K562 (cell line): ENCODE results near the gene COQ8A. TPM values are rescaled to one million over a fixed set of nuclear protein-coding genes. Genes with fewer than 3 reads are reported as not detected.

Source experiments
- ATAC-seq: fragments of 200-7000 bp; cut with Tn5 transposase; 3 replicates; pipeline ENCODE4 v1.9.1; 2020; ENCODE audit warnings: moderate library complexity
- BruUV-seq: library from RNA; stranded (reverse); fragments of 400-500 nt; replicated peaks from 2 replicates; lab custom pipeline; 2021; lab: Mats Ljungman, UMichigan
- CTCF ChIA-PET: fragments of 300-600 bp; formaldehyde crosslinking; extraction: SDS; loops from one replicate; lab custom pipeline; 2021; ENCODE audit warnings: low intra/inter-chr PET ratio; lab: Yijun Ruan, JAX
- POLR2A ChIA-PET: fragments of 300-600, 350-650 bp; sonication (Branson Sonifier 250); formaldehyde crosslinking; extraction: SDS; loops from one replicate; lab custom pipeline; 2021; ENCODE audit warnings: antibody characterized with exemption, inconsistent platforms; lab: Yijun Ruan, JAX
- DNase-seq, 4 experiments: peaks; one replicate each; pipeline versions ENCODE4 v3.0.0 to v3.0.0-alpha.2; 2011 to 2018; ENCODE audit warnings: low spot score in 3 of 4, mixed read lengths in 3 of 4; ENCODE audit errors: extremely low read depth in 1 of 4
- FAIRE-seq: peaks from 2 replicates; lab custom pipeline; 2011; peaks lifted over from hg19 to GRCh38; lab: Jason Lieb, UNC
- H2AFZ ChIP-seq: 2 replicates; pipeline ENCODE4 v1.6.0; 2011; ENCODE audit warnings: low read depth, low read length, control low read depth, inconsistent platforms
- H3K27ac ChIP-seq: fragments of 200-600 bp; 3 replicates; pipeline ENCODE4 v1.8.0; 2011; ENCODE audit warnings: low read depth, mild to moderate bottlenecking, control low read depth, inconsistent platforms, low read length, moderate library complexity, mixed read lengths; ENCODE audit errors: extremely low read depth
- H3K27me3 ChIP-seq, 2 experiments: fragments of 300-600 bp in 1 of 2; 2 replicates in 1 of 2; 3 replicates in 1 of 2; pipeline versions ENCODE4 v1.6.0 to v1.8.0; 2011; ENCODE audit warnings: inconsistent platforms in 2 of 2, low read length in 2 of 2, mild to moderate bottlenecking in 1 of 2, mixed read lengths in 1 of 2, moderate library complexity in 1 of 2; ENCODE audit not compliant: control insufficient read depth in 2 of 2, insufficient read depth in 2 of 2
- H3K36me3 ChIP-seq: fragments of 300-600 bp; 3 replicates; pipeline ENCODE4 v1.8.0; 2011; ENCODE audit warnings: mild to moderate bottlenecking, low read length, inconsistent platforms; ENCODE audit not compliant: control insufficient read depth, insufficient read depth
- H3K4me1 ChIP-seq, 2 experiments: fragments of 200-600 bp in 1 of 2; replicated peaks in 1 of 2; 2 replicates in 1 of 2; 3 replicates in 1 of 2; pipeline versions ENCODE4 v1.5.1 to v1.8.0; 2011; ENCODE audit warnings: inconsistent platforms in 2 of 2, low read length in 2 of 2, mild to moderate bottlenecking in 1 of 2, mixed read lengths in 1 of 2, moderate library complexity in 1 of 2; ENCODE audit not compliant: control insufficient read depth in 2 of 2, insufficient read depth in 2 of 2
- H3K4me2 ChIP-seq: 2 replicates; pipeline ENCODE4 v1.6.1; 2011; ENCODE audit warnings: low read length, control low read depth, inconsistent platforms, mixed read lengths; ENCODE audit not compliant: insufficient read depth
- H3K4me3 ChIP-seq: fragments of 200-600 bp; sonication (generic), shearing (Covaris generic); 2 replicates; pipeline ENCODE4 v1.5.1; 2016; ENCODE audit warnings: control low read depth, inconsistent platforms
- H3K79me2 ChIP-seq: fragments of 200-600 bp; 3 replicates; pipeline ENCODE4 v1.8.0; 2011; ENCODE audit warnings: low read length, inconsistent platforms; ENCODE audit not compliant: control insufficient read depth, insufficient read depth
- H3K9ac ChIP-seq, 2 experiments: 2 replicates each; pipeline versions ENCODE4 v1.6.0 to v1.6.1; 2011; ENCODE audit warnings: low read depth in 2 of 2, low read length in 2 of 2, control low read depth in 1 of 2, inconsistent platforms in 1 of 2, mild to moderate bottlenecking in 1 of 2, mixed read lengths in 1 of 2; ENCODE audit not compliant: insufficient read depth in 1 of 2
- H3K9me1 ChIP-seq: one replicate; pipeline ENCODE4 v1.6.0; 2011; ENCODE audit warnings: inconsistent platforms, mild to moderate bottlenecking, low read length, moderate library complexity; ENCODE audit not compliant: control insufficient read depth, insufficient read depth
- H3K9me3 ChIP-seq: replicated peaks from 2 replicates; pipeline ENCODE4 v1.5.1; 2011; ENCODE audit warnings: low read depth, low read length, inconsistent platforms; ENCODE audit not compliant: control insufficient read depth, insufficient read depth
- H4K20me1 ChIP-seq: replicated peaks from 2 replicates; pipeline ENCODE4 v1.6.1; 2011; ENCODE audit warnings: low read length, inconsistent platforms, mixed read lengths; ENCODE audit not compliant: control insufficient read depth, insufficient read depth
- ARID1B ChIP-seq: fragments of 450-650 bp; IDR thresholded peaks from 2 replicates; pipeline ENCODE4 v1.6.1; 2016; ENCODE audit warnings: antibody characterized with exemption, mild to moderate bottlenecking, inconsistent platforms
- ESRRA ChIP-seq: fragments of 450-650 bp; IDR thresholded peaks from 2 replicates; pipeline ENCODE4 v1.6.1; 2014; ENCODE audit warnings: low read depth, mild to moderate bottlenecking, moderate library complexity, borderline replicate concordance
- LCOR ChIP-seq: sonication (generic); formaldehyde crosslinking; IDR thresholded peaks from 2 replicates; pipeline ENCODE4 v1.8.0; 2022; ENCODE audit warnings: mild to moderate bottlenecking, missing genetic modification reagents
- PHB ChIP-seq: fragments of 250-450 bp; sonication (Bioruptor Pico); IDR thresholded peaks from 2 replicates; pipeline ENCODE4 v1.5.0; 2021
- WGBS: fragments of 100-300 bp; shearing (Covaris generic); methylation state at CpG from one replicate; pipeline ENCODE4 v1.1.6; 2016; ENCODE audit warnings: low coverage, mixed read lengths; ENCODE audit not compliant: insufficient coverage; ENCODE audit errors: missing lambda C conversion rate; 5-methylcytosine and 5-hydroxymethylcytosine counted together
- in situ Hi-C: fragments of 300-500 bp; cut with MboI; formaldehyde crosslinking; loops from 4 replicates; pipeline ENCODE4 v1.15.0; 2018; ENCODE audit warnings: inconsistent platforms, mixed read lengths
- intact Hi-C: fragments of 100-400 bp; cut with micrococcal nuclease; formaldehyde crosslinking; loops from 2 replicates; pipeline ENCODE4 v1.14.2; 2022
- polyA plus RNA-seq, 8 experiments: library from polyadenylated mRNA; depleted of rRNA in 4 of 8; stranded (reverse) in 5 of 8; unstranded in 3 of 8; fragments of >200 nt; fragmentation: Nextera tagmentation in 2 of 8; fragmentation: Illumina TruSeq in 1 of 8; extraction: Ambion mirVana in 2 of 8; extraction: Trizol in 1 of 8; gene quantifications; 2 replicates each; pipeline versions ENCODE4 v1.2.1 to v1.2.3, GENCODE V29; 2011 to 2014; ENCODE audit warnings: inconsistent platforms in 1 of 8, missing spikeins in 1 of 8
- total RNA-seq, 7 experiments: library from RNA; depleted of rRNA in 6 of 7; stranded (reverse); fragments of >200 nt in 6 of 7; fragmentation: Illumina TruSeq in 2 of 7; extraction: Trizol in 2 of 7; gene quantifications; 2 replicates each; pipeline versions ENCODE4 v1.2.1 to v1.2.3, GENCODE V29; 2011 to 2021; ENCODE audit warnings: low replicate concordance in 1 of 7

Gene COQ8A
- total and polyA plus RNA-seq, 9 of the 15 experiments (the other 6 are each of a cell fraction or from before 2014, with no cell fraction given) = 2.6 to 54.3 (median 32.4) TPM

- Histone ChIP-seq H2AFZ (no peak overlapping the region), H3K27ac (no peak overlapping the region), H3K9me3 (0 out of 2 replicates have a peak, but pooled peaks cover 4% of the 10 kb centered on the region), H3K27me3 (no peaks in the 10 kb centered on the region), H3K9me1 (no peaks in the 10 kb centered on the region), H4K20me1 (no peaks in the 10 kb centered on the region), H3K9ac (peak overlapping the region in 1 of 2 experiments; percentile 54; a peak in 1 of 4 replicates), H3K4me2 (no peak overlapping the region), H3K4me1 (peaks cover 0 to 21% of the 10 kb centered on the region in 2 experiments; a peak in 3 of 5 replicates), H3K4me3 (no peak overlapping the region), H3K79me2 (peaks cover 13% of the 10 kb centered on the region), H3K36me3 (peaks cover 5% of the 10 kb centered on the region; the same call in 1 of the 3 replicates)
- WGBS = 67% methylated on average over 6 of the region's 6 CpGs
- DNase-seq = no peak
- BruUV-seq = no TSS peak
- ATAC-seq = no peak
- POLR2A ChIA-PET = interaction anchor here (0.6 to 1.5 kb wide), 3 partner anchors 10 to 1454 kb away, joined by 3 to 9 read pairs (median 7); no protein-coding TSS in a partner anchor
- intact Hi-C loops = no loop called here
- in situ Hi-C loops = no loop called here
- TF ChIP-seq ARID1B = no peak
- peak; percentile 76; the same call in 1 of the 2 replicates for TF ChIP-seq ESRRA
- no peak for TF ChIP-seq LCOR (CRISPR knock-in tag)
- no peak for TF ChIP-seq PHB
- no peak for FAIRE-seq
- CTCF ChIA-PET = no interaction called here
These were observed 24.0 kb downstream of the COQ8A start for GRCh38 chr1:226964068-226964425.
